Lower leg skin (tissue), 3 donors: ENCODE data around the gene MED10.

Source experiments
- CTCF ChIP-seq, 3 donors: fragments of 450-650 bp; IDR thresholded peaks; one replicate each; pipeline ENCODE4 v1.5.1; 2016; ENCODE audit warnings: antibody characterized with exemption in 3 of 3, mild to moderate bottlenecking in 3 of 3, moderate library complexity in 2 of 3
- POLR2A ChIP-seq, 2 donors: fragments of 450-650 bp; IDR thresholded peaks; one replicate each; pipeline ENCODE4 v1.6.1; 2016 to 2017; ENCODE audit warnings: antibody characterized with exemption in 2 of 2, mild to moderate bottlenecking in 1 of 2, moderate library complexity in 1 of 2

DNA sequence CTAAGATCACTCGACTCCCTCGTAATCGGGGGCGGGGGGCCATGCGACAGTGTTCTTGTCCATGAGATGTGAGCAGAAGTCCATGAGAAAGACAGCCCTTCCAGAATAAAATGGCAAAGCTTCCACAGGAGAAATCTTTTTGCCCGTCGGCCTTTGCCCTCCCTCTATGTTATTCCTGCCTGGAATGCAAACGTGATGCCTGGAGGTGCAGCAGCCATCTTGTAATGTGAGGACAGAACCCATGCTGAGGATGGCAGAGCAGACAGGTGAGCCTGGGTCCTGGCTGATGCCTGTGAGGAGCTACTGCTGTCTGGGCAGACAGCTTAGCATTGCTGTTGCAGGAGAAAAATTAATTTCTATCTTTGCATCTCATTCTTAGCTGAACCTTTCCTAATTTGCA, 17.2 kb downstream of the MED10 start:
- no peak for TF ChIP-seq CTCF (IDR thresholded peaks at IDR 0.05)
- no peak for TF ChIP-seq POLR2A (IDR thresholded peaks at IDR 0.05)
